ENCODE data around the gene SND1.

The SND1 gene

GRCh38 chr7:127831318-127832219 lies 179.6 kb downstream of the SND1 start:
- DNase-seq (ENCODE audit: low spot score): no peak

- DNase-seq (ENCODE audit: low spot score): no peak
Observed at GRCh38 chr7:127832592-127832991, 180.6 kb downstream of the SND1 start.

DNA sequence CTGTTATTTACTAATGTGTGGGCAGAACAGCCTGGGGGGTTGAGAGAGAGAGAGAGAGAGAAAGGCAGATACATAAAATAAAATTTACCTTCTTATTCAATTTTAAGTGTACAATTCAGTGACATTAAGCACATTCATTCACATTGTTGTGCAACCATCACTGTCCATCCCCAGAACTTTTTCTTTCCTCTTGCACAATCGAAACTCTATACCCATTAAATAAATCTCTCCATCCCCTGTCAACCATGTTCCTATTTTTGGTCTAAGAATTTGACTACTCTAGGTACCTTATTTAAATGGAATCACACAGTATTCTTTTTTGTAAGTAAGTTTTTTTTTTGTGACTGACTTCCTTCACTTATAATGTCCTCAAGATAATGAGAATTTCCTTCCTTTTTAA lies 181.6 kb downstream of the SND1 start:
- DNase-seq (ENCODE audit: low spot score): no peak

DNA sequence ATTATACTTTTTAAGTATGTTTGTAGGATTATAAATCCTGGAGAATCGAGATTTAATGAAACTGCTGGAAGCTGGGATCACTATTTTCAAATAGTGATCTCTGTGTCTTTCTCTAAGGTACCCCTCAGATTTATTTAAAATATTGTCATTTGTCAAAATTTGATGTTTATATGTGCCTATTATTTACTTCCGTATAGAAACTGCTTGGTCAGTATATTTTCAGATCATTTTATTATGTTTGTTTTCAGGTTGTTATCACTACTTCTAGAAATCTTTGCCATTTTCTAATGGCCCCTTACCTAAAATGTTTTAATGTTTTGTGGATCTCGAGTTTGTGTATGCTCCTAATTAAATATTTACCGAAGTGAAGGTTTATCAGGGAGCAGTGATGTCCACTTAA lies 183.7 kb downstream of the SND1 start:
- no peak for DNase-seq (ENCODE audit: low spot score)

- peak; percentile 59 for DNase-seq (ENCODE audit: low spot score)
Observed at GRCh38 chr7:127837816-127838410, 185.9 kb downstream of the SND1 start.

GRCh38 chr7:127838816-127839415 lies 186.9 kb downstream of the SND1 start:
- DNase-seq (ENCODE audit: low spot score): no peak

DNA sequence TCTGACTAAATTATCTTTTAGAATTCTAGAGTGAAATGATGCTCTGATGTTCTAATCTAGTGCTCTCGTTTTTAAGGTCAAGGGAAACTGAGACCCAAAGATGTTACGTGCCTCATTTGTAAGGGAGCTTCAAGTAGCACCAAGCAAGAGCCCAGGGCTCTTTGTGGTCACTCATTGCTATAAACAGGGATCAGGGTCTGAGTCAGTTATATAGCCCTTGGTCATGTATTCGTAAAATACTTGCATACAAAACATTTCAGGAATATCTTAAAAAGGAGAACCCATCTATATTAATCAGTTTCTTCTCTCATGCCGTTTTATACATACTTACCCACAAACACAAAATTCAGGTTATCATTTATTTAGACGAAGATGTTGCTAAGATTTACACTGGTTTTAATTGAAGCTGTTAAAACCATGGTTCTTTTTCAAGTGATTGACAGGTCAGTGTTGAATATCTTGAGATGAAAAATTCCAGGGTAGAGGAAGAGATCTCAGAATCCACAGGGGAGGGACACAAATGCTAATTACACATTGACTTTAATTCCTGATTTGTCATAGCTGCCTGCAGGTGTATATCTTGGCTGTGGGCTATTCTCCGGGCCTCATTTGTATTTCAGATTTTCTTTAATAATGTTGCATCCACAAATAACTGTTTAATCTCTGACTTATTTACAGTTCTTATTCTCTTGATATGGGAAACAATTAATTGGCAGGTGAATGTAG lies 188.4 kb downstream of the SND1 start:
- no peak for DNase-seq (ENCODE audit: low spot score)

DNA sequence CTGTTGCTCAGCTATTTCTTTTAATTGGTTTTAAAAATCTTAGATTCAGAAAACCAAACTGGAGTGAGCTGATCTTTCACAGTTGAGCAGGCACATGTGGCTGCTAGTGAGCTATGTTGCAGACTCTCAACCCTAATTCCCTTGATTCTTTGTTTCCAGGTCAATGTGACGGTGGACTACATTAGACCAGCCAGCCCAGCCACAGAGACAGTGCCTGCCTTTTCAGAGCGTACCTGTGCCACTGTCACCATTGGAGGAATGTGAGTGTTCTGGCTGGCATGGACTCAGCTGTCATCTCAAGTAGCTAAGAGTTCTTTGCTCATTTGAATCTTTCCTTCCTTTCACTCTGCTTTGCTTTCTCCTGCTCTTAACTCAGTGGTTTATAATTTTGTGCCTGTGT lies 192.2 kb downstream of the SND1 start:
- DNase-seq (ENCODE audit: low spot score): no peak

- no peak for DNase-seq (ENCODE audit: low spot score)
Observed at GRCh38 chr7:127844707-127845331, 192.8 kb downstream of the SND1 start.

DNA sequence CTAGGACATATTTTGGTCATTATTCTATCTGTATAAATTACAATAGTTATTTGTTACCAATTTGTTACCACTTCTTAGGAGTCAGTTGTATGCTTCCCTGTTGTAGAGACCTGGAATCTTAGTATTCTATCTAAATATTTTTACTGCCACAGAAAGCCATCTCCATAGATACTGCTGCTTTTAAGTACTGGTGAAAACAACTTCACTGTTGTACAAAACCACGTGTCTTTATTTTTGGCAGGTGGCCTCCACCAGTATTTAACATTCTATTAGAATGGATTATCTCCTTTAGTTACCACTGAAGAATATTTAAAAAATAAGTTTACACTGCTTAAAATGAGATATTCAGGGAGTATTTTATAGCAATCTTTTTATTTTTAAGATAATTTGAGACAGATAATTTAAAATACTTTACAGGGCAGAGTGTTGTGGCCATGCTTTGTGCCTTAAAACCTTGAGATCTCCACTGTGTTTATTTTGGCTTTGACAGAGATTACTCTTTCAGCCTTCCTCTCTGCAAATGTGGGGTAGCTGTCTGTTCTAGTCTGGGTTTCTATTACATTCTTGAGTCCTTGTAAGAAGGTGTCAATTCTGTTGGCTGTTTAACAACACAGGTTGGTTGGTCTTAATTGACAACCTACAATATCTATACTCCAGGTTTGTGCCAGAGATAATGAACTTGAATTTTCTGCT lies 193.7 kb downstream of the SND1 start:
- no peak for DNase-seq (ENCODE audit: low spot score)

DNA sequence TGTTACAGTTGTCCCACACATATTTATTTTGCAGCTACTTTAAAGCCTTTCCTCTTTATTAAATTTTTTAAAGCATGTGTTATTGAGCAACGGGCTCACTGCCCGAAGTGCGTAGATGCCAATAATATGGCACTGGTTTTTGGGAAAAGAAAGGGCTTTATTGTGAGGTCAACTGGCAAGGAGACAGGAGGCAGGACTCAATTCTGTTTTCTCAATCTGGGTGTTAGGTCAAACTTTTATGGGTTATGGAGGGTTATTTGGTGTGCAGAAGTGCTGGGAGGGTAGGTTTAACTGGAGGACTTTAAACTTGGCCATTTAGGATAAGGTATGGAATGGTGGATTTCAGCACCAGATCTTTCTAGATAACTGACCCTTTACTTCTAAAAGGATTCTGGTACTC lies 195.6 kb downstream of the SND1 start:
- DNase-seq (ENCODE audit: low spot score): no peak

GRCh38 chr7:127848241-127848640 lies 196.2 kb downstream of the SND1 start:
- DNase-seq (ENCODE audit: low spot score): no peak

- DNase-seq (ENCODE audit: low spot score): no peak
Observed at GRCh38 chr7:127850195-127850594, 198.2 kb downstream of the SND1 start.

GRCh38 chr7:127854383-127854782 lies 202.4 kb downstream of the SND1 start:
- no peak for DNase-seq (ENCODE audit: low spot score)

GRCh38 chr7:127857464-127857841 lies 205.5 kb downstream of the SND1 start:
- no peak for DNase-seq (ENCODE audit: low spot score)

DNA sequence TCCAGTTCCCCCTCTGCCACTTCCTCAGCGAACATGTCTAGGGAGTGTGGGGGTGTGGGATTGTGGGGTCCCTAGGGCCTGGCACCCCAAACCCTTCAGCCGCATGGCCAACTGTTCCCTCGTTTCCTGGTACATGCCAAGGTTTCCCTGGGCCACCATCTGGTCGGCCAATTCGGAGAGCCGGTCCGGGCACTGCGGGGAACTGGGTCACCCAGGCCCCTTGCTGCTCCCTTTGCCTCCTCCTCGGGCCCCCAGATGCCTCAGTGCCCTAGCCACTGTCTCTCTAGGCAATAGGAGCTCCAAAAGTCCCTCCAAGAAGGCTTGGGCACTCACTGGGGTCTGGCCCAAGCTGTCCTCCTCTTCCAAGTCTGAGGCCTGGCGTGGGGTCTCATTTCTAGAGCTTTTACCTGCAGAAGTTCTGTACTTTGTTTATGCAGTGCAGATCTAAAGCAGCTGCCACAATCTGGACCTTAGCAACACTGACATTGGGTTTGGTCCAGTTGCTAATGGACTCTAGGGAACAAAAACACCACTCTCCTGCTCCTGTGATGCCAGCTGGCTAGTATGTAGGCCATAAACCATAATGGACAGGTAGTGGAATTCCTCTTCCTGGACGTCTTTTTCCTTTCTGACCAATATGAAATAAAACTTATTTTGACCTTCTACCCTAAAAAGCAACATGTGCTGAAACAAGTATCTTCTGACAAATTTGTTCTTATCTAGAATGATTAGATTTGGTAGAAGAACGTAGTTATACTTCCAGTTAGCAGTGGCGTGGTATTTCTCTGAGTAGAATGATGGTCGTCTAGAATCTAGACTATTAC lies 206.3 kb downstream of the SND1 start:
- DNase-seq (ENCODE audit: low spot score): no peak

DNA sequence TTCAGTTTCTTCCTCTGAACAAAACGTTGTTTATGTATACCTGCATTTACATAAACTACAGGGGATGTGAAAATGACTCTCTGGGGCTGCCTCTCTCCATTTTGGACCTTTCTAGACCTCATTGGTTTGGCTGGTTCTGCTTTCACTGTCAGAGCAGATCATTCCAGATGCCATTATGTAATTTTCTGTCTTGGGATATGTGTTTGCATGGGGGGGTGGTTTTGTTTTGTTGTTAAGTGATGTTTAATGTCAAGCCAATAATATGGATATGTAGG lies 206.9 kb downstream of the SND1 start:
- no peak for DNase-seq (ENCODE audit: low spot score)

- no peak for DNase-seq (ENCODE audit: low spot score)
Observed at GRCh38 chr7:127859330-127859729, 207.3 kb downstream of the SND1 start.

DNA sequence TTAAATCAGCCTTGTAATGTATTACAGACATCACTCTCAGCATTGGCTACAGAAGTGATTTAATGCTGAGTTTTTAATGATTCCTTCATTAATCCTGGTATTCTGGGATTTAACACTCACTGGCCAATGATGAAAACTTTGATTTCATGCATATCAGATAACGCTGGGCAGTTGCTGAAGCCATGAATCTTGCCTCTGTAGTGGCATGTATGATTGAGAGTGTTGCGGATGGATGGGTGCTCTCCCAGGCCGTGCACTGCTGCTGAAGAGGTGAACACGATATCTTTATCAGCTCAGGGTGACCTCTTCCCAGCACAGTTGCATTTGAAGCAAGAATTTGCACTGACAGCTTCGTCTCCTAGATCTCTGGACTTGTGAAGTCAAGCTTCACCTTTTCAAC lies 210.5 kb downstream of the SND1 start:
- DNase-seq (ENCODE audit: low spot score): no peak

DNA sequence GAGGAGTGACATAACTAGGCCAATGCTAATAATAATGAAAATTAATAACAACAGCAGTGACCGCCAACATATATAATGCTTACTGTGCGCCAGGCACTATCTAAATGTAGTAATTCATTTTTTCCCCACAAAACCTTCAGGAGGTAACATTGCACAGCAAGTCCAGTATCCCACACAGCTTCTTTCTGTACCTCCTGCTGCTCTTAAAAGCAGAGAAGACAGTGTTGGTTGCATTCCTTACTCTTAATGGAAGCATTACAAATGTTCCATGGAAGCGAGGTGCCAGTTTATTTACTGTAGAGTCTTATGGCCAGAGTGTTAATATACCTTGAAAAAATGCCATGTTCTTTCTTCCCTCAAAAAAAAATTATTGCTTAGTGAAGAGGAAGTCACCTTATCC lies 211.1 kb downstream of the SND1 start:
- DNase-seq (ENCODE audit: low spot score): no peak

DNA sequence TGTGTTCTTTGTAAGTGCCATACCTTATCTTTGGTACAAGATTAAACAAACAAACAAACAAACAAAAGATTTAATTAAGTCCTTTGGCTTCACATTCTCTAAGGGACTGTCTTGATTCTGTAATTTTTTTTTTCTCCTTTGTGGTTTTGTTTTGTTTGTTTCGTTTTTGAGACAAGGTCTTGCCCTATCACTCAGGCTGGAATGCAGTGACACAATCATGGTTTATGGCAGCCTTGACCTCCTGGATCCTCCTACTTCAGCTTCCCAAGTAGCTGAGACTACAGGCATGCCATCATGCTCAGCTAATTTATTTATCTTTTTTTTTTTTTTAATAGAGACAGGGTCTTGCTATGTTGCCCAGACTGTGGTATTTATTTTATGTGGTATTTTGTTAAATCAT lies 213.5 kb downstream of the SND1 start:
- DNase-seq (ENCODE audit: low spot score): no peak

Measured in NAMALWA (cell line).